Esophagus squamous epithelium (tissue), 4 donors: Measurements from ENCODE around the gene GBGT1.
"Not testable (repeated sequence)": the region's sequence is repeated elsewhere in the genome, so short reads cannot be mapped to it uniquely, and the experiment has no call there.

Experiments
- CTCF ChIP-seq, 6 experiments: fragments of 450-650 bp in 4 of 6; fragments of 200-600 bp in 2 of 6; sonication (generic) in 2 of 6; IDR thresholded peaks; one replicate each; pipeline ENCODE4 v1.5.1; 2016 to 2019; ENCODE audit warnings: antibody characterized with exemption in 6 of 6, mild to moderate bottlenecking in 4 of 6, moderate library complexity in 4 of 6
- POLR2A ChIP-seq, 4 donors: fragments of 450-650 bp; IDR thresholded peaks; one replicate each; pipeline ENCODE4 v1.6.1; 2017; ENCODE audit warnings: antibody characterized with exemption in 4 of 4, mild to moderate bottlenecking in 4 of 4, moderate library complexity in 3 of 4

GRCh38 chr9:133209327-133210201 is 45.9 kb upstream of the GBGT1 start:
- TF ChIP-seq POLR2A, CTCF (IDR thresholded peaks at IDR 0.05): not testable (repeated sequence)
